GM21423 (cell line): ENCODE results near the gene LRMDA.

Source experiments
- ATAC-seq: cut with Tn5 transposase; IDR thresholded peaks from one replicate; pipeline ENCODE4 v1.9.1; 2021; ENCODE audit warnings: mild to moderate bottlenecking, moderate library complexity; ENCODE audit not compliant: unreplicated experiment

LRMDA gene

DNA sequence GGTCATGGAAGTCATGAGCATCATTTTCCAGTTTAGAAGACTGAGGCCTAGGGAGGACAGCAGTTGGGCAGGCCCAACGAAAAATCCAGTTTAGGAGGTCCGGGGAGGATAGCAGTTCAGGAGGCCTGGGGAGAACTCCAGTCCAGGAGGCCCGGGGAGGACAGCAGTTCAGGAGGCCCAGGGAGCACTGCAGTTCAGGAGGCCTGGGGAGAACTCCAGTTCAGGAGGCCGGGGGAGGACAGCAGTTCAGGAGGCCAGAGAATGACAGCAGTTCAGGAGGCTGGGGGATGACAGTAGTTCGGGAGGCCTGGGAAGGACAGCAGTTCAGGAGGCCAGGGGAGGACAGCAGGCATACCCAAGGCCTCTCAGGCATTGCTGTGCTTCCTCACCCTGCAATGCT lies 453.4 kb downstream of the LRMDA start:
- no peak for ATAC-seq

DNA sequence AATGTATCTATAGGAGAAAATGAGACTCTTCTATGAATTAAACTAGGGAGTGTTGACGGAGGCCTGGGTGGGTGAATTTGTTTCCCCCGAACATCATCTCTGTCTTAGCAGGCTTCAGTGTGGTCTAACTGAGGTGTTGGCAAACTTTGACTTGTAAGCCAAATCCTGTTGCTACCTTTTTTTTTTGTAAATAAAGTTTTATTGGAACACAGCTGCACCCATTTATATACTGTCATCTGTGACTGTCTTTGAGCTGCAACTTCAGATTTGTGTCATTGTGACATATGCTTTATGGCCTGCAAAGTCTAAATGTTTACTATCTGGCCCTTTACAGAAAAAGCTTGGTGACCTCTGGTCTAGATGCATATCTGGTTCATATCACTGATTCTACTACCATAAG lies 455.9 kb downstream of the LRMDA start:
- ATAC-seq = no peak

DNA sequence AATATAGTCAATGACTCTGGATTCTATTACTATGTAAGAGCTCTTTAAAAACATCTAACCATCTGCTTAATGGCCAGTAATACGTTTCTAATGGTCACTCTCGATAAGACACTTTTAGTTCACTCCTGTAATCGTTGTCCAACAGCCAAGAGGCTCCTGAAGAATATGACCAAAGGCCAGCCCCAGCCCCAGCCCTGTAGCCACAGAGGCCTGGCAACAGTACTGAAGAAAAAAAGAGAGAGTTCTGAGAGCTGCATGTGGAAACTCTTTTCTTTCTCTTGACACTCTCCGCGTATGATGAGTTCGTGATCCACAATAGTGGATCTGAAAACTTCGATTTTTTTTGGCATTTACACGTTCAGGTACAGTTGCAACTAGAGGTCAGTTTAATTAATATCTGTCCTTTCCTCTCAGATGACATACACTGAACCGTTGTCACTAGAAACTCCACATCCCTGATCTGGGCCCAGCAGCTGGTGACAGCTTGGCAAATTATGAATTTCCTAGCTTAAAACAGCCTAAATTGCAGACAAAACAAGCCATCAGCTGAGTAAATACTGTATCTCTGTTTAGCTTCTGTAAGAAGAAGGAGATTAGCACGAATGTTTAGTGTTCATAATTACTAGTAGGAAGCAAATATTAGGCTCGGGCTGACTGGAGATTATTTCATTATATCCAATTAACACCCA lies 456.7 kb downstream of the LRMDA start:
- no peak for ATAC-seq

DNA sequence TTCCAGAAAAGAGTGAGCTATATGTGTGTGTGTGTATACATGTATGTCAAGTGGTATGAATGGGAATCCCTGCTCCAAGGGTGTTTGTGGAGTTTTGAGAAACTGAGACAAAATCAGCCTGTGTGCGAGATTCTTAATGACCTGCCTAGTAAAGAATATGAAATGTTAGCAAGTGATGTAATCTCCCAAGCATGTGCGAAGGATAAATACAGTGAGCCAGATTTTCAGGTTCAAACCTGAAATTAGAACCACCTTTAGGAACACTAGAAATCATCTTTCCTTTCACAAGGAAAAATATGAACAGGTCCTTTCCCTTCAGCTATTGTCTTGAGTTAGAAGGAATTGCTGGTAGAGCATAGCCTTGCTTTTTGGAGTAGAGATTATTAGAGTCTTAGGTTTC lies 457.6 kb downstream of the LRMDA start:
- ATAC-seq = no peak

DNA sequence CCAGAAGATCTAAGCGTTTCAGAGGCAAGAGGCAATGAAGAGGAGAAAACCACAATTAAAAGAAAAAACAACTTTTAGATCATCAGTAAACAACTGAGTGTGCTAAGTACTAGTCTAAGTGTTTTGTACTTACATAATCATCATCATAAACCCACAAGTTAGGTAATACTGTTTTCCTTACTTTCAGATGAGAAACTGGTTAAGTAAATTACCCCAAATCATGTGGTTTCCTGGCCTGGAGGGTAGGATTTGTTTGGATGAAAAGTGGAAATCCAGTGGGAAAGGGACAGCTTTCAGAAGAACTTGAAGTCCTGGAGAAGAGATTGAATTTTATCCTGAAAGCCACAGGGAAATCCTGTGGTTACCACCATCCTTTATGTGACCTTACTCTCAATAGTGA lies 463.3 kb downstream of the LRMDA start:
- no peak for ATAC-seq

DNA sequence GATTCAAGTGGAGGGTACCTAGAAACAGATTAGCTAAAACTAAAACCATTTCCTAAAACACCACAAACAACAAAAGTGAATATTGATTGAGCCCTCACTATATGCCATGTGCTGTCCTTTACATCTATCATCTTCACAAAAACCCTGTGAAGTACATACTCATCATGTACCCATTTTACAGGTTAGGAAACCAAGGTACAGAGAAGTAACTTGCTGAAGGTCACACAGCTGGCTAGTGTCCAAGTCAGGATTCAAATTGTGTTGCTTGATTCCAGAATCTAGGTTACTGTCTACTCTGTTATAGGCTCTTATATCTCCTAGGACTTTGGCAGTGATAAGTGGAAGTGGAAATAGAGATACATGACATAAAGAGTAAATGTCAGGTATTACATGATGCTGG lies 463.8 kb downstream of the LRMDA start:
- ATAC-seq = no peak

DNA sequence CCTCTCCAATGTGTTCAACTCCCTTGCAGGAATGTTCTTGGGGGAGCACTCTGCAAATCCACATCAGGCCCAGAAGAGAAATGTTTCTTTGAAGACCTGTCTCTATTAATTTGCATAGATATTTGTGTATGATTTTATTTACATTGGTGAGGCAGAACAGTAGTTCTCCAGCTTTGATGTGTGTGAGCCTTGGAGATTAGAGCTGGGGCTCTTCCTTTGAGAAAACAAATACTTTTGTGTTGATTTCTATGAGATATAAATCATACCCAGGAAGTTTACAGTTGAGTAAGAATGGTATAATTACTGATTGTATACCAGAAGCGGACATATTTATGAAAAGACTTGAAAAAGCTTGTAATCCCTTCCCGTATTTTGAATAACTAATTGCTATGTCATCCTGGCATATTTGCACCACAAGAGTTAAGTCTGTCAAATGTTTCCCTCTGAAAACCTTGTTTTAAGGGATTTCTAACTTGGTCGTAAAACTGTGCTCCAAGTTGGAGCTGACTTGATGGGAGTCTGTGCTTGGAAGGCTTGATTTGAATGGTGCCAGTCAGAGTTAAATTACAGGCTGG lies 468.5 kb downstream of the LRMDA start:
- no peak for ATAC-seq

DNA sequence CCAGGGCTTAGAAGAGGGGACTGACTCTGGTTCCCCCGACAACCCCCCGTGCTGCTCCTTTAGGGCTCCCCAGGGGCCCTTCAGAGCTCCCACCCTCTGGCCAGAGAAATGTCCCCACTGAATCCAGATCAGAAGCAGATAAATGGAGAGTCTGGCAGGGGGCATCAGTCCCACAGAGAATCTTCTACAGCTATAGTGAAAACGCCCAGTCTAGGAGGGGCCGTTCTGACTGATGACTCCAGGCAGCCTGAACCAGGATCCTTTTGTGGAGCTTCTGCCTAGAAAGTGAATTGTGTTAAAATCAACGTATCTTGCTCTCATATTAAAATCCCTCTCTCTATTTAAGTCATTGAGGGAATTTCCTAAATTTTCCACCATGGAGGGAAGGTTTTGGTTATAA lies 471.4 kb downstream of the LRMDA start:
- ATAC-seq = no peak

DNA sequence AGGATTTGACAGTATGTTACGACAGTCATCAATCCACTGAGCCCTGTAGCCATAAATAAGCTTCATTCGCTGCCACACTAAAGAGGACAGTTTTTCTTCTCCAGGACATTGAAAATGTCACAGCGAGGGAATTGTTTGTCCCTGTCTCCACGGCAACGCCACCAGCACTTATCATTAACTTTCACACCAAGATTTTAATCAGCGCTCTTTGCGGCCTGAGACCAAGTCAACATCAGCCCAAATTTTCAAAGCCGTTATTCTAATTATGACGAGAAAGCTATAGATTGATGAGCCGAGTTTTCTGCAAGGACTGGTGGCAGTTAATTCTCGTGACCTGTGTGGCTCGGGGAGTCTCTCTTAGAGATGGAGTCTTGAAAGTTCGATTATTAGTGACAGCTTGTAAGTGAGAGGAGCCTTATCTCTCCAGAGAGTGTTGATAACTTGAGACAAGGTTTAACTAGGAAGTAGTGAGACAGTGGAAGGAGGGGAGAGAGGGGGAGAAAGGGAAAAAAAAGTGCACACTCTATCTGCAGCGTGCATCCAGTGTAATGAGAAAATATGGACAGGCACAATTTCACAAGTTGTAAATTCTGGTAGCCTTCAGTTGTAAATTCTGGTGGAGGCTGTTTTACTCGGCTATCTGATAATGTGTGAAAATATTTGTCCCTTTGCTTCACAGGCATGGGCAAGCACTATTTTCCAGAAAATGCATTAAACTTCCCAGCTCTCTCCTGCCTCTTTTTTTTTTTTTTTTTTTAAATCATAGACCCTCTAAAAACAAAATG lies 473.3 kb downstream of the LRMDA start:
- ATAC-seq = no peak

DNA sequence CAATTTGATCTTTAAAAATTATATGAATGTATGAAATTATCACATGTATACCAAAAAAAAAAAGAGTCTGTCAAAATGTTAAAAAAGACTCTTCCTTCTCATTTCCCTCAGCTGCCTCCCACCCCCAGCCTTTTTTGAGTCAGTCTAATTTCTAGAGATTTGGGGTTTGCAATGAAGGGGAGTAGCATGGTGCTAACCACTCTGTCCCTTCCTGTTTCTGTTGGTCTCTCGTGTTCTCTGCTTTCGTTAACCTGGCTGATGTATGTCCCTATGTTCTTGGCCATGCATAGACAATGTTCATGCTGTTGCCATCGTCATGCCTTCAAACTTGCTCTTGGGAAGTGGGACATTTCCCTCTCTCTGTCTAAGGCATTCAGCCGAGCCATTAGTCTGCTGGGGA lies 474.1 kb downstream of the LRMDA start:
- no peak for ATAC-seq

DNA sequence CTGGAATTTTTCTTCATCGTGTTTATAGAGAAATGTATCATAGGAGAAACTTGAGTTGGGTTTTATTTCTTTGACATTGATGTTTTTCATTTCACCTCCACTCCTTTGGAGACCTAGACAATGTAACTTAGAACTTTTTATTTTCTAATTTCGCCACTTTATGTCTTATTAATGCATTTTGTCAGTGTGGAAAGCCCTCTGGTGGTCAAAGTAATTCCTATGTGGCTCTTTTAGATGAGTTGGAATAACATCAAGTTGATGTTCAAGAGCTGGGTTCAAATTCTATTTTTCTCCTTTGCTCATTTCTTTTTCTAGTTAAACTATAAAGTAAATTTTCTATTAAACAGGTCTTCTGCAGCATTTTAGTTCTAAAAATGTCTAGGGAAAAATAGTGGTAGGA lies 478.6 kb downstream of the LRMDA start:
- ATAC-seq = no peak

DNA sequence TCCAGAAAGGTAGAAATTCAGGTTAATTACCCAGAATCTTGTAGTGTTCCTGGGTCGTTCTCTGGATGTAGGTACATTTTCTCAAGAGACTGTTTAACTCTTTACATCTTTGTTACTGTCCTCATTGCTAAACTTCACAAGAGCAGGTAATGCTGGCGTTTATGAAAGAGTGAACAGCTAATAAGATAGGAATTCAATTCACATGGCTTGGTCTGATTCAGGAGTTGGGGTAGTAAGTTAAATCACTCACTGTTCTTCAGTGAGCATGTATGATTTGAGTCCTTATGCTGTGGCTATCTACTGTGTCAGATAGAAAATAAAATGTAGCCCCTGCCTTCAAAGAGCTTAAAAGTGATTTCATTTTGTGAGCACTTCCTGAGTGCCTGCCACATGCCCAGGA lies 480.0 kb downstream of the LRMDA start:
- ATAC-seq = no peak

DNA sequence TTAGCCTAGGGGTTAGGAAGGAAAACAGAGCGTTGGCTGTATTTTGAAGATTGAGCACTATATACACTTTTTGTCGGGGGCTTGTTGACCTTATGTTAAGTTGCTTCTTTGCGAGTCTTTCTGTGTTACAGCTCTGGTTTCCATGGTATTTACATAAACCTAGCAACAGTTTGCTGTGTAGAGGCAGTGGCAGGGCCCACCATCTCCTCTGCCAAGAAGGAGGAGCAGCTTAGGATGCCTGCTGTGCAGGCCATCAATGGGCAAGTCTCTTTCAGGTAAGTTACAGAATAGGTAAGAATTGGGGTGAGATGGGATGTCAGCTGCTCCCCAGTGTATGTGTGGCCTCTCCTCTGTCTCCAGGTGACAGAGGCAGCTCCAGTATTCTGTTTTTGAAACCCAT lies 485.5 kb downstream of the LRMDA start:
- ATAC-seq = no peak

DNA sequence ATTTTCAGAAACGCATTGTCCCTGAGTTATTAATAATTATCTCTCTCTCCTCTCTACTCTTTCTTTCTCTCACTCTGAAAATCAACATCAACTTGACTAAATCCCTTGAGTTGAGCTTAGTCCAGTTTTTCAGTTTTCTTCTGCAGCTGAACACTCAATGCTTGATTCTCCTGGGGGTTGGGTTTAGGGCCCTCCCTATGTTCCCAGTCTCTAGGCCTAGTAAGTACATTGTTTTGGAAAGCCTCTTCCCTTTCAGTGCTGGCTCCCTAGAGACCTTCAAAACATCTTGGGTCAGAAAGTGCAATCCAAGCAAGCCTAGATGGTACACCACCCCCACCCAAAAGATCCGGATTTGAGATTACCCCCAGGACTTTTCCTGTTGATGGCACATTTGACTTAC lies 488.5 kb downstream of the LRMDA start:
- ATAC-seq = no peak

DNA sequence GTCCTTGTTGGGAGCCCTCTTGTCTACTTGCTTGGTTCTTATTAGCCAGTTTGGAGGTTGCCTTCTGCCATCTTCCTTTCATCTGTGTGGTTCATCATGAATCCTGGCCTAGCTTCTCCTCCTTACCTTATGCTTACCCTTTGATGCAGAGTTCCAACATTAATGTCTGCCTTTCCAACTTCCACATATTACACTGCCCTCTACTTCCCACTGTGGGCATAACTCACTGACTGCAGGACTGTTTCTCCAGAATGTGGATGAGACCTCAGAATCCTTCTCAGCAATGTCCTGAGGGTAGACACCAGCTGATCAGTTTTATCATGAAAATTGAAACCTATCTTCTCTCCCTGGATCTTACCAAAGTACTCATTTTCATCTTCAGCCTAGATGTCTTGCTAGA lies 491.0 kb downstream of the LRMDA start:
- no peak for ATAC-seq

DNA sequence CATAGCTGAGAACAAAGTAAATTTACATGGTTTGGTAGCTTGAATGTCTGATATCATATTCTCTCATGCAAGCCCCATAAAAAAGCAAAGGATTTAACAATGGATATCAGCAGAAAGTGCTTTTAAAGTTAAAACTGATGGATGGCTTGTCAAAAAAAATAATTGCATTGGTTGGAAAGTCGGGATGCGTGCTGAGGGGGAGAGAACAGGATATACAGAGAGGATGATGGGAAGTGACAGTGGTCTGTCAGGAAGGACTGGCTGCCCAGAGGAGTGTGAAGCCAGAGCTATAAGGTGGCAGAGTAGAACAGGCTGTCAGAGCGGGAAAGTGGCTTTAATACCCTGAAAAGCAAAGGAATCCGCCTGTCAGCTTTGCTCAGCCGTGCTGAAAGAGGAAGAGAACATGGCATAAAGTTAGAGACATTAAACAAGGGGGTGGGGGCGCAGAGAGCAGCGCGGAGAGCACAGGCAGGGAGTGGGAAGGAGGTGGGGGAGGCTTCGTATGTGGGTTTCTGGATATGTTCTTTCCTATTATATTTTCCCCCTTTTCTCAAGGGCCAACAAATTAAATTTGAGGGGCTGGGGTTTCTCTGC lies 493.0 kb downstream of the LRMDA start:
- ATAC-seq = no peak

DNA sequence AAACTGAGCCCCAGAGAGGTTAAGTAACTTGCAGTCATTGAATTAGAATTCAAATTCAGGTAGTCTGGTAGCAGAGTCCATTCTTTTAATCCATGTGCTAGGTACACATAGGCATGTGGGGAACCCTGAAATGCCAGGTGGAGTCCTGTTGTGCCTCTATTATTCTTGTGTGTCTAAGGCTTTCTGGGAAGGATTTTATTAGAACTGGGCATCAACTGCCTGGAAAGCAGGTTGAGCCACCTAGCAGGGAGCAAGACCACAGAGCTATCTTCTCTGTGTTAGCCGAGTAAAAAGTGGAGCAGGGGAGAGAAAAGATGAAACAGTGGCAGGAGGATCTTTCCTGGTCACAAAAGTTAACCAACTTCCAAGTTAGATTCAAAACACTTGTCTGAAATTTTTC lies 494.6 kb downstream of the LRMDA start:
- no peak for ATAC-seq

DNA sequence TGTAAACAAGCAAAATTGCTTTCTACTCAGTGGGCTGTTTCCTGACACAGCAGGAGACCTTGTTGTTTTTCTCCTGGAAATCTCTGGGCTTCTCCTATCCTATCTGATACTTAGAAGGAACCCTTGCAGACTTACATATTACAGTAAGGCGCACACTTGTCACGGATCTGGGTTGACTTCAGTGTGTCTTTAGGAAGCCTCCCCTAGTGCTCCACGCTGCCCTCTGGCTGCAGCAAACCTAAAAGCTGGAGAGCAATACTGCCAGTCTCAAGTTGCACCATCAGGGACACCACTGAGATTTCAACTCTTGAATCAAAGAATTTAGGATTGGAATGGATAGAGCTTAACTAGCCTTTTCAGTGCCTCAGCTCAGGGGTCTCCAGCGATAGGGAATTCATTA lies 495.3 kb downstream of the LRMDA start:
- ATAC-seq = no peak

DNA sequence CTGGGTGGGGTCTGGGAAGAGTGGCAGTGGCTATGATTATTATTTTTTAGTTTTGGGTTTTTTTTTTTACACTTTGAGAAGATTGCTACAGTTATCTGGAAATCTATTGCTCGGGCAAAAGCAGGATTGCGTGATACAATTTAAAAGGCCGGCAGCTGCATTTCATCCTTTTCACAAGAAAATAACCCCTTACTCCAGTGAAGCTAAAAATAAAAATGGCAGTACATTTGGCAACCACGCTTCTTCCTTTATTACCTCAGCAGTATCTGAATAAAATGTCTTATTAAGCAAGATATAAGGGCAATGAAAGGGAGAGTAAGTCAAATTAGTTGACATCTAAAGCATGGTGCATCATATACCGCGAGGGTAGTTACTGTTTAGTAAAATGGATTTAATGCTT lies 496.8 kb downstream of the LRMDA start:
- no peak for ATAC-seq

DNA sequence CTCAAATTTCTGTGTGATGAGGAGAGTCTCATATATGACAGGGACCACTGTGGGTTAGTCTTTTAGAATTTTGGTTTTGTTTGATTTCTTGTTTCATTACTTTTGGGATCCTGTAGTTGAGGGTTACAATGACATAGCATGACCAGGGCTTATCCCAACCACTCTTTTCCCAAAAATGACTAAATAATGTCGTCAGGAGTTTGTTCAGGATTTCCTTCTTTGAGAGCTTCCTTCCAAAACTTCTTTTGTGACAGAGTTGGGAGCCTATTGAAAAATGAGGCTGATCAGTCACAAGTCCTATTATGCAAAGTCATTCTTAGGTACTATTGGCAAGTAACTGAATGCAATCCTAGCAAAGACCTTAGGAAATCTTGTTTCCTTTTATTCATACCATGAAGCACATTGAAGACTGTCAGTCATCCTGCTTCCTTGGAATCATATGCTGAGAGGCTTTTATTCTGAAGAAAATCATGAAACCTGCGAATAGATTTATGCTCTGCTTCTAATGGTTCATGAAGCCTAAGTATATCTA lies 498.3 kb downstream of the LRMDA start:
- ATAC-seq = no peak

DNA sequence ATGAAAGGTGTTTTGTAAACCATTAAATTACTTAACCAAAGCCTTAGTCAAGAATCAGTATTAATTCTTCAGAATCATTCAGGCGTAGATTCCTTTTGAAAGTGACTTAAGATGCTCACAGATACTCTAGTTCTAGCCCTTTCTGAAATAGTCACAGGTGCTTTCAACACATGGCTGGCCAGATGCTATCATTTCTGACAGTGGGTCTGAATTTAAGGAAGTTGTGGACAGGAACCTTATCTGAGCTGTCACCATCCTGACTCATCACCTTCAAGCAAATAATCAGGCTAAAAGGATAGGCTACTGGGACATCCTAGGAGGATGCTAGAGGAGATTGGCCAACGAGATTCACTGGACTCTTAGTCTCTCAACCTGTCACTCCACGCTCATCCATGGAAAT lies 501.5 kb downstream of the LRMDA start:
- ATAC-seq = no peak

DNA sequence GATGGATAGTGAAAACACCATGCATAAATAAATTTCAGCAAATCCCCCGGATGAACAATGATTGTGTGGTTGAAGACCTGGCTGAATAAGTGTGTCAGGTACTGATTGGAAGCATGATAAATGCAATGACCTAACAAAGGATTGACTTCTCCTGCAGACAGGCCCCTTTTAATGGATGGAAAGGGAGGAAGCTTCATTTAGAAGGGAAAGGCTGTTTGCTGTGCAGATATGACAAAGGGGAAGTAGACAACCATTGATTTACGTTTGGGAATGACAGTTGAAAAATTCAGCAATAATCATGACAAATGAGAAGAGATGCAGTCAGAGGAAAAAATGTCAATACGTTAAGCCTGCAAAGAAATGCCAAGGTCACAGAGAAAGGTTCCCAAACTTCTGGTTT lies 503.8 kb downstream of the LRMDA start:
- no peak for ATAC-seq
